Measurements from ENCODE around the gene PIP5K1B.

The PIP5K1B gene

DNA sequence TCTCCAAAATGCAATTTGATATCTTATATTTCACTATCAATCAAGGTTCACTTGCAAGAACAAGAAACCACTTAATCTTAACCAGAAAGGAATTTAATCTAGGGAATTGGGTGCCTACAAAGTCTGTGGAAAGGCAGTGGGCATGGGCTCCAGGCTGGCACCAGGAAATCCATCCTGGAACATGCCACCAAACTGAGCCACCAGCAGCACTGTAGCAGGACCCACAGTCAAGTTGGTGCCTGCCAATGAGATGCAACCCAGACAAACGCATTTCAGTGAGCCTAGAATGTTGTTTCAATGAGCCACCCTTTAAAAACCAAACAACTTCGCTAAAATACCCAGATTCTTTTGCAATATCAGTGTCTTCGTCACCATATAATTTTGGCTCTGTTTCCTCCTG, 237.8 kb downstream of the PIP5K1B start:
- TF ChIP-seq, protein P1, sequence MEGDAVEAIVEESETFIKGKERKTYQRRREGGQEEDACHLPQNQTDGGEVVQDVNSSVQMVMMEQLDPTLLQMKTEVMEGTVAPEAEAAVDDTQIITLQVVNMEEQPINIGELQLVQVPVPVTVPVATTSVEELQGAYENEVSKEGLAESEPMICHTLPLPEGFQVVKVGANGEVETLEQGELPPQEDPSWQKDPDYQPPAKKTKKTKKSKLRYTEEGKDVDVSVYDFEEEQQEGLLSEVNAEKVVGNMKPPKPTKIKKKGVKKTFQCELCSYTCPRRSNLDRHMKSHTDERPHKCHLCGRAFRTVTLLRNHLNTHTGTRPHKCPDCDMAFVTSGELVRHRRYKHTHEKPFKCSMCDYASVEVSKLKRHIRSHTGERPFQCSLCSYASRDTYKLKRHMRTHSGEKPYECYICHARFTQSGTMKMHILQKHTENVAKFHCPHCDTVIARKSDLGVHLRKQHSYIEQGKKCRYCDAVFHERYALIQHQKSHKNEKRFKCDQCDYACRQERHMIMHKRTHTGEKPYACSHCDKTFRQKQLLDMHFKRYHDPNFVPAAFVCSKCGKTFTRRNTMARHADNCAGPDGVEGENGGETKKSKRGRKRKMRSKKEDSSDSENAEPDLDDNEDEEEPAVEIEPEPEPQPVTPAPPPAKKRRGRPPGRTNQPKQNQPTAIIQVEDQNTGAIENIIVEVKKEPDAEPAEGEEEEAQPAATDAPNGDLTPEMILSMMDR (IDR thresholded peaks at IDR 0.05; ENCODE audit: low read depth, low read length, missing control alignments): no peak
- no peak for DNase-seq (ENCODE audit: extremely low read depth, low read depth)
- H3K4me3 ChIP-seq (replicated peaks; ENCODE audit: low read depth, low read length): no peak overlapping the region

DNA sequence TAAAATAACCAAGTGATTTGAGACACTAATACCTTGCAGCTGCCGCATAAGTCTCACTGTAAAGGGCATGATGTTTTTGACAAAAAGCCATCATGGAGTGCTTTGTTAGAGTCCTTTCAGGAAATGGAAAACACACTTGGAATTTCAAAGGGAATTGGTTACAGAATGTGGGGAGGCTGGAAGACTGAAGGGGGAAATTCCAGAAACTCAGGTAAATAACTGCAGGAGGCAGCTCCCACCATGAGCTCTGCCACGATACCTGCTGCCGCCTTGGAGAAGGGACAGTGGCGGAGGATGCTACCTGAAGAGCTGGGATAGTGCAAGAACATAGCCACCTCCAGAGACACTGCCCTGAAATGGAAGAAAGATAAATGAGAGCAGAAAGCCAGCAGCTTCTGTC, 242.0 kb downstream of the PIP5K1B start:
- H3K4me3 ChIP-seq (replicated peaks; ENCODE audit: low read depth, low read length): no peak overlapping the region
- DNase-seq (ENCODE audit: extremely low read depth, low read depth): no peak
- TF ChIP-seq, protein P1 (IDR thresholded peaks at IDR 0.05; ENCODE audit: low read depth, low read length, missing control alignments): no peak

DNA sequence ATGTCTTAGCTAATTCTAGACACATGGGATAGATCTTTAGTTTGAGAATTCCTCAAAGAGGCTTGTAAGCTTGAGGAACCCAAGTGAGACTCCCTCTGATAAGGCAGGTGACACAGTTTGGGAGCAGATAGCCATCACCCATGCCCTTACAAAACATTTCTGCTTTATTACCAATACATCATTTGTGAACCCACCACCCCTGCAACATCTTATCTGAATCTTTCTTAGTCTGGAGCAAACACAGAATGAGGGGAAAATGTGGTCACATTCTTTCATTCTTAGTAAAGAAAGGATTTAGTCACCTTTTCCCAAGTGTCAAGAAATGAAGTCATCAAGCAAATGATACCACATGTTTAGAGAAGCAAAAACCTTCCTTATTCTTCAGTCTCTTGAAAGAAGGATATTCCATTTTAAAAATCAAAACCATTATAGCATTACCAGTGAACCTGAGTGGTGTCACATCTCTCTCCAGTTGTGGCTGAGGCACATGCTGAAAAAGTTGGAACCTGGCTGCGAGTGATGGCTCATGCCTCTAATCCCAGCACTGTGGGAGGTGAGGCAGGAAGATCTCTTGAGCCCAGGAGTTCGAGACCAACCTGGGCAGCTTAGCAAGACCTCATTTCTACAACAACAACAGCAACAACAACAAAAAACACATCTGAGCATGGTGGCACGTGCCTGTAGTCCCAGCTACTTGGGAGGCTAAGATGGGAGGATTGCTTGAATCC, 243.0 kb downstream of the PIP5K1B start:
- TF ChIP-seq, protein P1 (IDR thresholded peaks at IDR 0.05; ENCODE audit: low read depth, low read length, missing control alignments): no peak
- DNase-seq (ENCODE audit: extremely low read depth, low read depth): no peak

DNA sequence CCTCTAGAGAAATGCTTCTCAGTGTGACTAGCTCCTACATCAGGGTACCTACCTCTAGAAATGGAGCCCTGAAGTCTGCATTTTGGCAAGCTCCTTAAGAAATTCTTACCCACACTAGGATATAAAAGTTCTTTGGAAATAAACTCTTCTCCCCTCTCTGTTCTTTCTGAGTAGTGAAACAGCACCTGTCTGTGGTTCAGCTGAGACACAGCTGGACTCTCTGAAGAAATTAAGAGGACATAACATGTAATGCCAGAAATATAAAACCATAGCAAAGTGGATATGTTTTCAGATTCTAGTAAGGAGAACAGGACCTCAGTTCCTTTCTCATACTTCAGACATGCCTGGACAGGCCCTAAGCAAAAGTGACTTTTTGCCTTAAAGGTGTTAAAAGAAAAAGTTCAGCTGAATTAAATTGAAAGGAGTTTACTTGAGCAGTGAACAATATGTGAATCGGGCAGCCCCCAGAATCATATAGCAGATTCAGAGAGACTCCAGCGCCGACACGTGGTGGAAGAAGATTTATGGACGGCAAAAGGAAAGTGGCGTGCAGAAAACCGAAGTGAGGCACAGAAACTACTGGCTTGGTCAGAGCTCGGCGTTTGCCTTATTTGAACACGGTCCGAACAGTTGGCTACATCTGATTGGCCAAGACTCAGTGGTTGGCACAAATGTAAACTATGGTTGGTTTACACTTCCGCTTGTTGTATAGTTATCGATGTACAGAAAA, 244.4 kb downstream of the PIP5K1B start:
- H3K4me3 ChIP-seq (replicated peaks; ENCODE audit: low read depth, low read length): no peak overlapping the region
- TF ChIP-seq, protein P1 (IDR thresholded peaks at IDR 0.05; ENCODE audit: low read depth, low read length, missing control alignments): no peak
- DNase-seq (ENCODE audit: extremely low read depth, low read depth): no peak

More for the DNA sequence above, 243.0 kb downstream of the PIP5K1B start:
- H3K4me3 ChIP-seq (replicated peaks; ENCODE audit: low read depth, low read length): no peak overlapping the region

DNA sequence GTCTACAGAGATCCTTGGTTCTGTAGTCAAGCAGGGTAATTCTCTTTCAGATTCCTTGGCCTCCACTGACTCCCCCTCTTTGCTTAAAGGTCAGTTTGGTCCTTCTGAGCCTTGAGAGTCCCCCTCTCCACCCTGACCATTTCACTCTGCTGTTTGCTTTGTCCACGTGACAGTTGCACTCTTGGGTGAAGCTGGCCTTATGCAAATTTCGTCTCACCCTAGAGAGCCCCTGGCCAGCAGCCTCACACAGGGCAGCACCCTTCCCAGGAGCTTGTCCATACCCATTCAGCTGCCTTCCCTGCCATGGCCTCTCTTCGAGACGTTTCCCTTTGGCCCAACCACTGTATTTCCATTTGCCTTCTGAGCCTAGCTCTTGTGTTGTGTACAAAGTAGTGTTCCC, 245.1 kb downstream of the PIP5K1B start:
- no peak for DNase-seq (ENCODE audit: extremely low read depth, low read depth)
- TF ChIP-seq, protein P1 (IDR thresholded peaks at IDR 0.05; ENCODE audit: low read depth, low read length, missing control alignments): no peak
- no peak overlapping the region for H3K4me3 ChIP-seq (replicated peaks; ENCODE audit: low read depth, low read length)

DNA sequence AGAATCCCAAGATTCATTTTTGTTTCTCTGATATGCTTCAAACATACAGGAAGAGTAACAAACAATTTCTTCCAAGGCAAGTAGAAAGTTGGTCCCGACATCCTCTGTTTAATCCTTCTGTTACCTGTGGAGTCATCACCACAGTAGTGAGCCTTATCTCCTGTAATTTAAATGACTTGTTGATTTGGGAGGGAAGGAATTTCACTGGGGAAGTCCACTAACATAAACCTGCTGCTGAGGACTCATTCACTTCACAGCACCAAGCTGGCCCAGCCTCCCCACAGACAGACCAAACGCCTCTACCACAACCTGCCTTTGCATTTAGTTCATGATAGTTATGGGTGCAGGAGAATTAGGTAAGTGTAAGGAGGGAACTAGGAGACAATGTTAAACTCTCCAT, 245.6 kb downstream of the PIP5K1B start:
- DNase-seq (ENCODE audit: extremely low read depth, low read depth): no peak
- TF ChIP-seq, protein P1 (IDR thresholded peaks at IDR 0.05; ENCODE audit: low read depth, low read length, missing control alignments): no peak
- H3K4me3 ChIP-seq (replicated peaks; ENCODE audit: low read depth, low read length): no peak overlapping the region

Data from HFF-Myc (cell line).